Measurements from ENCODE around the gene IL23R.

DNA sequence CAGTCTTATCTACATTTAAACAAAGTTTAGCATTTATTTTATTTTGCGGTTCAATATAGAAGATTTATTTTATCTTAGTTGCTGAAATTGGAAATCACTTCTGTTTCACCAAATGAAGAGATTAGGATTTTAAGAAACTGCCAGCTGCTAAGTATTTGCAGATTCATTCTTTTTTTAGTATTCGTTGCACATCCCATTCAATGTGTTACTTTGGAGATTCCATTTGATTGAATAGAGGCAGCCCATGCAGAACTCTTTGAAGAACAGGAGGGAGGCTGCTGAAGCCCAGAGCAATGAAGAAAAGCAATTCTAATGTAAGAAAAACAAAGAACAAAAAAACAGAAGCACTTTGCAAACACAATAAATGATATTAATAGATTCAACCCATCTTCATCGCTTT, 102.8 kb downstream of the IL23R start:
- TF ChIP-seq, protein P1, sequence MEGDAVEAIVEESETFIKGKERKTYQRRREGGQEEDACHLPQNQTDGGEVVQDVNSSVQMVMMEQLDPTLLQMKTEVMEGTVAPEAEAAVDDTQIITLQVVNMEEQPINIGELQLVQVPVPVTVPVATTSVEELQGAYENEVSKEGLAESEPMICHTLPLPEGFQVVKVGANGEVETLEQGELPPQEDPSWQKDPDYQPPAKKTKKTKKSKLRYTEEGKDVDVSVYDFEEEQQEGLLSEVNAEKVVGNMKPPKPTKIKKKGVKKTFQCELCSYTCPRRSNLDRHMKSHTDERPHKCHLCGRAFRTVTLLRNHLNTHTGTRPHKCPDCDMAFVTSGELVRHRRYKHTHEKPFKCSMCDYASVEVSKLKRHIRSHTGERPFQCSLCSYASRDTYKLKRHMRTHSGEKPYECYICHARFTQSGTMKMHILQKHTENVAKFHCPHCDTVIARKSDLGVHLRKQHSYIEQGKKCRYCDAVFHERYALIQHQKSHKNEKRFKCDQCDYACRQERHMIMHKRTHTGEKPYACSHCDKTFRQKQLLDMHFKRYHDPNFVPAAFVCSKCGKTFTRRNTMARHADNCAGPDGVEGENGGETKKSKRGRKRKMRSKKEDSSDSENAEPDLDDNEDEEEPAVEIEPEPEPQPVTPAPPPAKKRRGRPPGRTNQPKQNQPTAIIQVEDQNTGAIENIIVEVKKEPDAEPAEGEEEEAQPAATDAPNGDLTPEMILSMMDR (IDR thresholded peaks at IDR 0.05): no peak
- TF ChIP-seq POLR2AphosphoS5 (IDR thresholded peaks at IDR 0.05) (no peak), POLR2A (IDR thresholded peaks at IDR 0.05) (no peak)

Measured in breast epithelium (tissue), 3 donors.